Measurements from ENCODE around the gene APBB1IP.

GRCh38 chr10:26525586-26525985 is 87.4 kb downstream of the APBB1IP start:
- TF ChIP-seq, protein P1, sequence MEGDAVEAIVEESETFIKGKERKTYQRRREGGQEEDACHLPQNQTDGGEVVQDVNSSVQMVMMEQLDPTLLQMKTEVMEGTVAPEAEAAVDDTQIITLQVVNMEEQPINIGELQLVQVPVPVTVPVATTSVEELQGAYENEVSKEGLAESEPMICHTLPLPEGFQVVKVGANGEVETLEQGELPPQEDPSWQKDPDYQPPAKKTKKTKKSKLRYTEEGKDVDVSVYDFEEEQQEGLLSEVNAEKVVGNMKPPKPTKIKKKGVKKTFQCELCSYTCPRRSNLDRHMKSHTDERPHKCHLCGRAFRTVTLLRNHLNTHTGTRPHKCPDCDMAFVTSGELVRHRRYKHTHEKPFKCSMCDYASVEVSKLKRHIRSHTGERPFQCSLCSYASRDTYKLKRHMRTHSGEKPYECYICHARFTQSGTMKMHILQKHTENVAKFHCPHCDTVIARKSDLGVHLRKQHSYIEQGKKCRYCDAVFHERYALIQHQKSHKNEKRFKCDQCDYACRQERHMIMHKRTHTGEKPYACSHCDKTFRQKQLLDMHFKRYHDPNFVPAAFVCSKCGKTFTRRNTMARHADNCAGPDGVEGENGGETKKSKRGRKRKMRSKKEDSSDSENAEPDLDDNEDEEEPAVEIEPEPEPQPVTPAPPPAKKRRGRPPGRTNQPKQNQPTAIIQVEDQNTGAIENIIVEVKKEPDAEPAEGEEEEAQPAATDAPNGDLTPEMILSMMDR (tag by site-specific recombination; IDR thresholded peaks at IDR 0.05) = no peak
- TF ChIP-seq, protein P2, sequence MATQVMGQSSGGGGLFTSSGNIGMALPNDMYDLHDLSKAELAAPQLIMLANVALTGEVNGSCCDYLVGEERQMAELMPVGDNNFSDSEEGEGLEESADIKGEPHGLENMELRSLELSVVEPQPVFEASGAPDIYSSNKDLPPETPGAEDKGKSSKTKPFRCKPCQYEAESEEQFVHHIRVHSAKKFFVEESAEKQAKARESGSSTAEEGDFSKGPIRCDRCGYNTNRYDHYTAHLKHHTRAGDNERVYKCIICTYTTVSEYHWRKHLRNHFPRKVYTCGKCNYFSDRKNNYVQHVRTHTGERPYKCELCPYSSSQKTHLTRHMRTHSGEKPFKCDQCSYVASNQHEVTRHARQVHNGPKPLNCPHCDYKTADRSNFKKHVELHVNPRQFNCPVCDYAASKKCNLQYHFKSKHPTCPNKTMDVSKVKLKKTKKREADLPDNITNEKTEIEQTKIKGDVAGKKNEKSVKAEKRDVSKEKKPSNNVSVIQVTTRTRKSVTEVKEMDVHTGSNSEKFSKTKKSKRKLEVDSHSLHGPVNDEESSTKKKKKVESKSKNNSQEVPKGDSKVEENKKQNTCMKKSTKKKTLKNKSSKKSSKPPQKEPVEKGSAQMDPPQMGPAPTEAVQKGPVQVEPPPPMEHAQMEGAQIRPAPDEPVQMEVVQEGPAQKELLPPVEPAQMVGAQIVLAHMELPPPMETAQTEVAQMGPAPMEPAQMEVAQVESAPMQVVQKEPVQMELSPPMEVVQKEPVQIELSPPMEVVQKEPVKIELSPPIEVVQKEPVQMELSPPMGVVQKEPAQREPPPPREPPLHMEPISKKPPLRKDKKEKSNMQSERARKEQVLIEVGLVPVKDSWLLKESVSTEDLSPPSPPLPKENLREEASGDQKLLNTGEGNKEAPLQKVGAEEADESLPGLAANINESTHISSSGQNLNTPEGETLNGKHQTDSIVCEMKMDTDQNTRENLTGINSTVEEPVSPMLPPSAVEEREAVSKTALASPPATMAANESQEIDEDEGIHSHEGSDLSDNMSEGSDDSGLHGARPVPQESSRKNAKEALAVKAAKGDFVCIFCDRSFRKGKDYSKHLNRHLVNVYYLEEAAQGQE (tag by site-specific recombination; IDR thresholded peaks at IDR 0.05) = no peak
- TF ChIP-seq YY1 (tag by site-specific recombination; IDR thresholded peaks at IDR 0.05) (no peak), ZNF660 (tag by site-specific recombination; IDR thresholded peaks at IDR 0.05) (no peak), ZNF426 (tag by site-specific recombination; IDR thresholded peaks at IDR 0.05) (no peak), PATZ1 (tag by site-specific recombination; IDR thresholded peaks at IDR 0.05) (no peak), ZNF48 (tag by site-specific recombination; IDR thresholded peaks at IDR 0.05) (no peak), ZNF664 (tag by site-specific recombination; IDR thresholded peaks at IDR 0.05) (no peak), KLF1 (tag by site-specific recombination; IDR thresholded peaks at IDR 0.05) (no peak)
- TF ChIP-seq, protein P3, sequence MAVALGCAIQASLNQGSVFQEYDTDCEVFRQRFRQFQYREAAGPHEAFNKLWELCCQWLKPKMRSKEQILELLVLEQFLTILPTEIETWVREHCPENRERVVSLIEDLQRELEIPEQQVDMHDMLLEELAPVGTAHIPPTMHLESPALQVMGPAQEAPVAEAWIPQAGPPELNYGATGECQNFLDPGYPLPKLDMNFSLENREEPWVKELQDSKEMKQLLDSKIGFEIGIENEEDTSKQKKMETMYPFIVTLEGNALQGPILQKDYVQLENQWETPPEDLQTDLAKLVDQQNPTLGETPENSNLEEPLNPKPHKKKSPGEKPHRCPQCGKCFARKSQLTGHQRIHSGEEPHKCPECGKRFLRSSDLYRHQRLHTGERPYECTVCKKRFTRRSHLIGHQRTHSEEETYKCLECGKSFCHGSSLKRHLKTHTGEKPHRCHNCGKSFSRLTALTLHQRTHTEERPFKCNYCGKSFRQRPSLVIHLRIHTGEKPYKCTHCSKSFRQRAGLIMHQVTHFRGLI (tag by site-specific recombination; IDR thresholded peaks at IDR 0.05) = no peak

Measured in HEK293 (cell line).